ACC112 (cell line): ENCODE results near the gene LRRC28.

Experiments
- H2AFZ ChIP-seq: fragments of 200-600 bp; sonication (generic); one replicate; pipeline ENCODE4 v1.6.0; 2017; ENCODE audit warnings: antibody characterized with exemption, low read length; ENCODE audit not compliant: unreplicated experiment
- H3K27ac ChIP-seq: fragments of 200-600 bp; sonication (generic); 2 replicates; pipeline ENCODE4 v1.5.1; 2014; ENCODE audit warnings: low read depth, mild to moderate bottlenecking, antibody characterized with exemption, low read length, moderate library complexity
- H3K27me3 ChIP-seq: fragments of 200-600 bp; sonication (generic); 2 replicates; pipeline ENCODE4 v1.6.1; 2014; ENCODE audit warnings: mild to moderate bottlenecking, antibody characterized with exemption, low read length, moderate library complexity, mixed read lengths; ENCODE audit not compliant: insufficient read depth
- H3K36me3 ChIP-seq: fragments of 200-600 bp; sonication (generic); 2 replicates; pipeline ENCODE4 v1.6.1; 2016; ENCODE audit warnings: mild to moderate bottlenecking, antibody characterized with exemption, low read length, moderate library complexity, mixed read lengths; ENCODE audit not compliant: insufficient read depth
- H3K4me1 ChIP-seq: fragments of 200-600 bp; sonication (generic); one replicate; pipeline ENCODE4 v1.6.1; 2016; ENCODE audit warnings: low read length, mixed read lengths; ENCODE audit not compliant: insufficient read depth, unreplicated experiment, control insufficient read depth
- H3K4me3 ChIP-seq: fragments of 200-600 bp; sonication (generic); 2 replicates; pipeline ENCODE4 v1.5.1; 2014; ENCODE audit warnings: mild to moderate bottlenecking, low read depth, low read length
- H3K79me2 ChIP-seq: fragments of 200-600 bp; sonication (generic); one replicate; pipeline ENCODE4 v1.6.0; 2016; ENCODE audit warnings: low read length; ENCODE audit not compliant: control insufficient read depth, unreplicated experiment, insufficient read depth

LRRC28 gene

DNA sequence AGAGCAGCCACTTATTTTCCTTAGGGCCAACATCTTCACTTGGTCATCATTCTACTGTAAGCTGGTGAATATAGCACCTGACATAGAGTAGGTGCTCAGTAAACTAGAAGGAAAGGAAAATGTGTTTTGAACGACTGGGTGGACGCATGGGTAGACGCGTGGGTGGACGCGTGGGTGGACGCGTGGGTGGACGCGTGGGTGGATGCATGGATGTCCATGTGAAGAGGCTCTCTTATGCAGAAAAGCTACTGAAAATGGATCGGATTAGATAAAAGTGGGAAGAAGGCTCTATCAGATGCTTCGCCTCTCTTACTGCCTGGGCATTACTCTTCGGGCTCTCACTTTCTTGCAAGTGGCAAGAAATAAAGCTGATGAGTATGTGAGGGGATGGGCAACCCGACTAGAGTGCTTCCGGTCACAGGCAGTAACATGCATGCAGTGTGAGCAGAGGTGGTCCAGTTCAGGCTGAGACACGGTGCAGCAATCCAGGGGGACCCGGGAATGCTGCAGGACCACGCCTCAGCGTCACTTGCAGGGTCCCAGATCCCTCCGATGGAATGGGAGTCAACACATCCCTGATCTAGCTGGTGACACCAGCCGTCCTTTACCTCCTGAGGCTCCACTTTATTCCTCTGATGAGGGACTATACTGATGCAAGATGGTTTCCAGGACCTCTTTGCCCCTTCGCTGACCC is 176.5 kb downstream of the LRRC28 start:
- peaks cover 16% of the 10 kb centered on the region for H3K4me1 ChIP-seq
- no peak overlapping the region for H3K4me3 ChIP-seq
- no peak overlapping the region for H3K27ac ChIP-seq
- H3K27me3 ChIP-seq, result no peaks in the 10 kb centered on the region
- H3K79me2 ChIP-seq, result no peaks in the 10 kb centered on the region
- no peak overlapping the region for H2AFZ ChIP-seq
- H3K36me3 ChIP-seq, result no peaks in the 10 kb centered on the region

GRCh38 chr15:99429681-99430081 is 178.4 kb downstream of the LRRC28 start:
- Histone ChIP-seq H3K4me3 (no peak overlapping the region), H3K4me1 (peaks cover 20% of the 10 kb centered on the region), H3K79me2 (no peaks in the 10 kb centered on the region), H3K27me3 (no peaks in the 10 kb centered on the region), H3K27ac (no peak overlapping the region), H3K36me3 (no peaks in the 10 kb centered on the region), H2AFZ (no peak overlapping the region)

DNA sequence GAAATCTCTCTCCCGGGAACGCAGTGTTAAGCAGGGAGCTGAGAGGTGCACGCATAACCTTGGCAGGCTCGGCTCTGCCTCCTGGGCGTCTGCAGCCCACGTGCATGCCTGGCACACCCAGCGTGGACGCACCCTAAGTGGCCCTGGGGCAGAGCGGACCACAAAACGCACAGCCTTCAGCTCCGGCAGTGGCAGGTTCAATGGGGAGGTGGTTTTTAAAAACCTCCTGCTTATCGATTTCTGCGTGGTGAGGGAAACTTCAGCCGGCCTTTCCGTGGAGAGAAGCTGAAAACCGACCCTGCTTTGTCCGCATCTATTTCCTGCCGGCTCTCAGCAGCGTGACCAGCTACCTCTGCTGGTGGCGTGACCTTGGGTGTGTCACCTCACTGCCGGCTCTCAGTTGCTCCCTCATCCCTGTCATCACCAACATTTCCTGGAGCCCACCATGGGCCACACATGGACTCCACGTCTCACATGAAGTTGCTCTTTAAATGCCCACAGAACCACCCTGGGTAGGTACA is 179.7 kb downstream of the LRRC28 start:
- Histone ChIP-seq H3K27me3 (no peaks in the 10 kb centered on the region), H3K79me2 (no peaks in the 10 kb centered on the region), H2AFZ (no peak overlapping the region), H3K4me3 (no peak overlapping the region), H3K4me1 (peaks cover 9% of the 10 kb centered on the region), H3K36me3 (no peaks in the 10 kb centered on the region), H3K27ac (no peak overlapping the region)

GRCh38 chr15:99431661-99432091 is 180.4 kb downstream of the LRRC28 start:
- H3K27me3 ChIP-seq, result no peaks in the 10 kb centered on the region
- H3K27ac ChIP-seq, result no peak overlapping the region
- H3K4me1 ChIP-seq, result peaks cover 9% of the 10 kb centered on the region
- H3K36me3 ChIP-seq, result no peaks in the 10 kb centered on the region
- no peak overlapping the region for H3K4me3 ChIP-seq
- no peaks in the 10 kb centered on the region for H3K79me2 ChIP-seq
- H2AFZ ChIP-seq, result no peak overlapping the region

DNA sequence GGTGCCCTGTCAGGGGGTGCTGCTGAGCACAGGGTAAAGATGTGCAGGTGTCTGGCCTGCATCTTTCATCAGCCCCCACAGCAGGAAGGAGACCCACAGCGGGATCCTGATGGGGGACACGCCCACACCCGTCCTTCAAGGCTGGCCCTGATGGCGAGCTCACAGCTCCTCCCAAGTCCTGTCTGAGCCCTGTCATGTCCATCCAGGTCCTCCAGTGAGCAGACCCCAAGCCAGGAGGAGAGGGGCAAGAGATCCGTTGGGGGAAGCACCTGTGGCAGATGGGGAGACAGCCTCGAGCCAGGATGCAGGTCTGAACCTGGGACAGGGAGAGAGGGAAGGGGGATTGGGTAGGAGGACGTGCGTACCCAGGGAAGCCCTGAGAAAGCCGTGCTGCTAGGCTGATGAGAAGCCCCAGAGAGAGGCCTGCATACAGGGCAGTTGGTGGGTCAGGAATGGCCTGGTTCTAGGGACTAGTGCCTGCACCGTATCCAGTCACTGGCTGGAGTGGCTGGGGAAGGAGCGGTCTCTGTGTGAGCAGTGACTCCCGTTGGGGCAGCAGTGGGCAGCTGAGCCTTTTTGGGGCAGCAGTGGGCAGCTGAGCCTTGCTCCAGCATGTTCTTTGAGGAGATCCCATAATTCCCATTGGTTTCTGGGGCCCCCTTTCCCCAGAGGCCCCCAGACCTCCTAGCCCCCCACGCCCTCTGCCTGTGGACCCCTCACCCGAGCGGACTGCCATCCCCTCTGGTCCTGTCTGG is 181.2 kb downstream of the LRRC28 start:
- no peaks in the 10 kb centered on the region for H3K27me3 ChIP-seq

GRCh38 chr15:99433026-99433756 is 181.9 kb downstream of the LRRC28 start:
- Histone ChIP-seq H3K36me3 (no peaks in the 10 kb centered on the region), H3K4me3 (no peak overlapping the region), H2AFZ (peak overlapping the region; percentile 42), H3K27ac (no peak overlapping the region), H3K4me1 (peaks cover 9% of the 10 kb centered on the region), H3K27me3 (no peaks in the 10 kb centered on the region), H3K79me2 (no peaks in the 10 kb centered on the region)

More for the DNA sequence above, 181.2 kb downstream of the LRRC28 start:
- H3K4me1 ChIP-seq, result peaks cover 9% of the 10 kb centered on the region
- H2AFZ ChIP-seq, result peak overlapping the region; percentile 42
- H3K4me3 ChIP-seq, result no peak overlapping the region
- no peak overlapping the region for H3K27ac ChIP-seq
- H3K36me3 ChIP-seq, result no peaks in the 10 kb centered on the region
- H3K79me2 ChIP-seq, result no peaks in the 10 kb centered on the region

DNA sequence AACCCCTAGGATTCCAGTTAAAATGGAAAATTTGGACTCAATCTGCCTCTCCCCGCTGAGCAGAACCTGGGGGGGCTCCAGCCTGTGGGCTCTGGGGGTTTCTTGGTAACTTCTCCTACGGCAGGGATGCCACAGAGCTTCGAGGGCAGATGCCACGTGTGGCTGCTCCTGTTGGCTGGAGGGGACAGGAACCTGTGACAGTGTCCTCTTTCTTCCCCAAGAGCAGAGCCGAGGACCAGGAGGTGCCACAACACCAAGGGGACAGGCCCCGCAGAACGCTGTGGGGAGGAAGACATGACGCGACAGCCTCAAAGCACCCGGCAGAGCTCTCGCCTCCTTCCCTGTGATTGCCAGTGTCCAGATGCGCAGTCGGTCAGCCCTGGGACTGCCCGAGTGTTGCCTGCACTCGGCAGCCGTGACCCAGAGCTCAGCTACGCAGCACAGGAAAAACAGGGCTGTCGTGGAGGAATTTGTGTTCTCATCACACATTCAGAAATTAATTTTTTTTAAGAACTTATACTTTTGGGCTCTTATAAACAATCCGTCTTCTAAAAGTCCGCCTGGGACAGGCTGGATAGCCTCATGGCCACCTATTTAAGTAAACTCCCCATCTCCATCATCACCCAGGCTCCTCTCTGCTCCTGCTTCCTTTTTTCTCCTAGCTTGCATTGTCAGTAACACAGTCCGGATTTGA is 182.6 kb downstream of the LRRC28 start:
- peaks cover 9% of the 10 kb centered on the region for H3K4me1 ChIP-seq
- H2AFZ ChIP-seq, result peak overlapping the region; percentile 42
- no peak overlapping the region for H3K4me3 ChIP-seq
- H3K27ac ChIP-seq, result no peak overlapping the region
- no peaks in the 10 kb centered on the region for H3K36me3 ChIP-seq
- H3K27me3 ChIP-seq, result no peaks in the 10 kb centered on the region
- H3K79me2 ChIP-seq, result no peaks in the 10 kb centered on the region

DNA sequence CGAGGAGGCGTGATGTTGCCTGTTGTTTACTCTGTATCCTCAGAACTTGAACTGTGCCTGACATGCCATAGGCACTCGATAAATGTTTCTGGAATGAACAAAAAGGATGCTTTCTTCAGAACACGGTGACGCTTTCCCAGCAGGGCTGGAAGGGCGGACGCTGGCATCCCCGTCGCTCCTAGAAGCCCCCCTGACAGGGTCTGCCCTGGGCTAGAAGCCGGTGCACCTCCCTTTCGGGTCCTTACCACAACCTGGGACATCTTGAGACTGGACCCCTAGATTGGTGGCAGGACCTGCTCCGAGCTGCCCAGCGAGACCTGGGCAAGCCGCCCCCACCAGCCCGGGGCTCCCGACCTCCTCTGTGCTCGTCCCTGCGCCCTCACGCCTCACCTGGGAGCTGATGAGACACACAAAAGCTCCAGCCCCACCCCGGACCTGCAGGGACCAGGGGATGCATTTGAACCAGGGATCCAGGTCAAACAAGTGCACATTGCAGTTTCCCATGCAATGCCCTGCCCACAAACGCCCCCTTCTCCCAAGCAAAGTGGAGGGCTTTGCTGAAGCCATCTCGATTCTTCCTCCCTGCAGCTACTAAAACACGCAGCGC is 183.3 kb downstream of the LRRC28 start:
- Histone ChIP-seq H2AFZ (no peak overlapping the region), H3K4me3 (no peak overlapping the region), H3K27me3 (no peaks in the 10 kb centered on the region)

DNA sequence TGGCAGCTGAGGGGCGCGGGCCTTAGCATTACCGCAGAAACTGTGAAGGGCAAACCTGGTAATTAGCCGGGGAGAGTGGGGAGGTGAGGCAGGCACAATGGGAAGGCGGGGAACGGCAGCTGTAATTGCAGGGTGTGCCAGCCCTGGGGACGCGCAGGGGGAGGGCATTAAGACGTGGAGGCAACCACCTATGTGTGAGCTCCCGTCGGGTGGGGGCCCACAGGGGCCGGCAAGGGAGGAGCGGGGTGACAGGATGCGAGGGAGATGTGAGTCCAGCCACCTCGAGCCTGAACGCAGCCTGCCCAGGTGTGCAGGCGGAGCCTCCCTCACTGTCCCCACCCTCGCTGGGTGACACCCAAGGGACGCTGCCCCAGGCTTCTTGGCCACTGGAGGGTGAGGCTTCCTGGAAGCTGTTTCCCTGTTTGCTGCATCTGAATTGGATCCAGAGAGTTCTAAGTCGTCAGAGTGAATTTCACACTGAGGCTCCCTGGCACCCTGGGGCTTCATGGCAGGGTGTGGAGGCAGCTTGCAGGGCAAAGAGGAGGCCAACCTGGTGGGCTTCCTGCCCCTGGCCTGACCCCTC is 183.9 kb downstream of the LRRC28 start:
- Histone ChIP-seq H3K4me3 (no peak overlapping the region), H3K27ac (no peak overlapping the region), H3K36me3 (no peaks in the 10 kb centered on the region), H2AFZ (no peak overlapping the region), H3K27me3 (no peaks in the 10 kb centered on the region), H3K79me2 (no peaks in the 10 kb centered on the region), H3K4me1 (peaks cover 9% of the 10 kb centered on the region)

More for the DNA sequence above, 183.3 kb downstream of the LRRC28 start:
- Histone ChIP-seq H3K79me2 (no peaks in the 10 kb centered on the region), H3K4me1 (peaks cover 9% of the 10 kb centered on the region), H3K27ac (no peak overlapping the region), H3K36me3 (no peaks in the 10 kb centered on the region)
